ENCODE measurements around the gene TRIM66. TPM values are rescaled to one million over a fixed set of nuclear protein-coding genes. Genes with fewer than 3 reads are reported as not detected.
A peak's percentile ranks its signal among the peaks of the same experiment; 100 is the strongest.

Gene TRIM66
- total and polyA plus RNA-seq, 9 of the 15 experiments (the other 6 are each of a cell fraction or from before 2014, with no cell fraction given), result 1.1 to 7.3 (median 4.9) TPM

DNA sequence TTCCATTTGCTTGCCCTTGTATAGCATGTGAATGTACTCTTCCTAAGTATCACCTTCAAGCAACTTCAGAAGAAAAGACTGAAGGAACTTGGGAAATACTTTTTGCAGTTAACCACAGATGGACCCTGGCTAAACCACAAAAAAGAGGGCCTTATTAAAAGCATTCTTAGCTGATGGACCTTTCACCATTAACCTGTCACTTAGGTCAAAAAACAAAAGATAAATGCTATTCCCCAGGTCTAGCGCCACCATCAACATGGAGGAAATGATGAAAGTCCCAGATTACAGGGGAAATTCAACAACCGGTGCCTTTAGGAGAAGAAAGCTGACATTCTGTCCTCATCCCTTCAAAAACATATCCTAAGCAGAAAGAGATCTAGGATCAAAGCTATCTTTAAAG is 117.9 kb downstream of the TRIM66 start:
- no peak overlapping the region for H3K4me3 ChIP-seq
- H3K27me3 ChIP-seq (ENCODE audit: control insufficient read depth in 2 of 2, insufficient read depth in 2 of 2, low read length in 2 of 2), result no peaks in the 10 kb centered on the region
- H3K79me2 ChIP-seq (ENCODE audit: control insufficient read depth, insufficient read depth, low read length), result no peaks in the 10 kb centered on the region
- no peak overlapping the region for H3K27ac ChIP-seq (ENCODE audit: extremely low read depth, low read depth, low read length)
- WGBS (ENCODE audit: insufficient coverage, low coverage, missing lambda C conversion rate), result 0% methylated on average over 2 of the region's 2 CpGs
- no TSS peak for BruUV-seq (replicated peaks)
- intact Hi-C loops (cut with micrococcal nuclease) (loop anchor here (10.0 kb wide), 1 partner anchor 370 kb away; no protein-coding TSS in a partner anchor), in situ Hi-C loops (cut with MboI) (loop anchor here (10.0 kb wide), 1 partner anchor 340 kb away; no protein-coding TSS in a partner anchor)
- no peak for ATAC-seq
- H4K20me1 ChIP-seq (replicated peaks; ENCODE audit: control insufficient read depth, insufficient read depth, low read length), result no peaks in the 10 kb centered on the region
- ChIA-PET CTCF (ENCODE audit: low intra/inter-chr PET ratio) (no interaction called here), POLR2A (no interaction called here)
- H3K36me3 ChIP-seq (ENCODE audit: control insufficient read depth, insufficient read depth, low read length), result no peaks in the 10 kb centered on the region
- H3K9ac ChIP-seq (ENCODE audit: insufficient read depth in 1 of 2, low read depth in 2 of 2, low read length in 2 of 2), result no peak overlapping the region
- FAIRE-seq, result no peak
- H3K4me1 ChIP-seq (replicated peaks in 1 of 2; ENCODE audit: control insufficient read depth in 2 of 2, insufficient read depth in 2 of 2, low read length in 2 of 2), result no peaks in the 10 kb centered on the region
- no peak overlapping the region for H3K4me2 ChIP-seq (ENCODE audit: insufficient read depth, low read length)
- H3K9me1 ChIP-seq (ENCODE audit: control insufficient read depth, insufficient read depth, low read length), result no peaks in the 10 kb centered on the region
- H2AFZ ChIP-seq (ENCODE audit: low read depth, low read length), result no peak overlapping the region
- no peak for DNase-seq (ENCODE audit: extremely low read depth in 1 of 4, low spot score in 3 of 4)
- H3K9me3 ChIP-seq (replicated peaks; ENCODE audit: control insufficient read depth, insufficient read depth, low read depth, low read length), result no peaks in the 10 kb centered on the region
- TF ChIP-seq ZNF780A (CRISPR knock-in tag; IDR thresholded peaks at IDR 0.05) (no peak), ZFP30 (CRISPR knock-in tag; IDR thresholded peaks at IDR 0.05; ENCODE audit: borderline replicate concordance) (no peak), MEIS2 (IDR thresholded peaks at IDR 0.05; ENCODE audit: partially characterized antibody) (peak; percentile 48), ZNF384 (IDR thresholded peaks at IDR 0.05; ENCODE audit: low read depth, low read length) (no peak), SNRNP70 (optimal IDR thresholded peaks at IDR 0.05; ENCODE audit: low read depth, low read length) (no peak), NR1H2 (CRISPR knock-in tag; IDR thresholded peaks at IDR 0.05) (no peak), PPARD (CRISPR knock-in tag; IDR thresholded peaks at IDR 0.05) (no peak), TAL1 (IDR thresholded peaks at IDR 0.05) (no peak), RCOR1 (IDR thresholded peaks at IDR 0.05; ENCODE audit: borderline replicate concordance in 1 of 2, low read depth in 2 of 2, low read length in 2 of 2) (no peak), MTA3 (IDR thresholded peaks at IDR 0.05; ENCODE audit: borderline replicate concordance) (no peak), SMAD4 (CRISPR knock-in tag; conservative IDR thresholded peaks at IDR 0.05) (no peak), NR2C2 (CRISPR knock-in tag; IDR thresholded peaks at IDR 0.05) (no peak), NR2C2 (tag; IDR thresholded peaks at IDR 0.05) (peak; percentile 16; the same call in 1 of the 2 replicates), MAFG (tag; conservative IDR thresholded peaks at IDR 0.05) (no peak), POLR2A (conservative IDR thresholded peaks at IDR 0.05) (no peak), DDX20 (tag; IDR thresholded peaks at IDR 0.05; ENCODE audit: low read depth) (no peak), HDAC2 (IDR thresholded peaks at IDR 0.05) (no peak), SUPT5H (IDR thresholded peaks at IDR 0.05) (no peak), CEBPG (CRISPR knock-in tag; IDR thresholded peaks at IDR 0.05) (no peak), CEBPG (tag; conservative IDR thresholded peaks at IDR 0.05 in 1 of 2, IDR thresholded peaks at IDR 0.05 in 1 of 2) (0 out of 4 replicates have a peak, but pooled peaks of 1 of the 2 experiments have one; percentile 43)
- TF ChIP-seq, protein P1, sequence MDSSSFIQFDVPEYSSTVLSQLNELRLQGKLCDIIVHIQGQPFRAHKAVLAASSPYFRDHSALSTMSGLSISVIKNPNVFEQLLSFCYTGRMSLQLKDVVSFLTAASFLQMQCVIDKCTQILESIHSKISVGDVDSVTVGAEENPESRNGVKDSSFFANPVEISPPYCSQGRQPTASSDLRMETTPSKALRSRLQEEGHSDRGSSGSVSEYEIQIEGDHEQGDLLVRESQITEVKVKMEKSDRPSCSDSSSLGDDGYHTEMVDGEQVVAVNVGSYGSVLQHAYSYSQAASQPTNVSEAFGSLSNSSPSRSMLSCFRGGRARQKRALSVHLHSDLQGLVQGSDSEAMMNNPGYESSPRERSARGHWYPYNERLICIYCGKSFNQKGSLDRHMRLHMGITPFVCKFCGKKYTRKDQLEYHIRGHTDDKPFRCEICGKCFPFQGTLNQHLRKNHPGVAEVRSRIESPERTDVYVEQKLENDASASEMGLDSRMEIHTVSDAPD (CRISPR knock-in tag; IDR thresholded peaks at IDR 0.05), result no peak

All from K562 (cell line).